Stimulated activated naive CD8-positive, alpha-beta T cell treated with anti-CD3 and anti-CD28 coated beads, Interleukin-15, amount 100 ng/mL, for 72 hours (primary cell): ENCODE measurements around the gene USP48.

Experiments used
- ATAC-seq: fragments of 150-1000 bp; cut with Tn5 transposase; 2 replicates; pipeline ENCODE4 v1.10.0; 2021; ENCODE audit warnings: mild to moderate bottlenecking, moderate library complexity
- DNase-seq, 2 donors: peaks; one replicate each; pipeline ENCODE4 v3.0.0; 2021 to 2022
- H3K27ac Mint-ChIP-seq, 2 donors: one replicate each; pipeline ENCODE4 v1.8.0; 2022; ENCODE audit warnings: mild to moderate bottlenecking in 2 of 2, mixed read lengths in 2 of 2, moderate library complexity in 2 of 2
- H3K27me3 Mint-ChIP-seq: one replicate; pipeline ENCODE4 v1.8.0; 2022; ENCODE audit warnings: mixed read lengths
- H3K4me1 Mint-ChIP-seq: one replicate; pipeline ENCODE4 v1.8.0; 2022; ENCODE audit warnings: mild to moderate bottlenecking, mixed read lengths
- H3K4me3 Mint-ChIP-seq, 2 donors: one replicate each; pipeline ENCODE4 v1.8.0; 2022; ENCODE audit warnings: mild to moderate bottlenecking in 2 of 2, mixed read lengths in 2 of 2, moderate library complexity in 1 of 2
- H3K9me3 Mint-ChIP-seq, 2 donors: one replicate each; pipeline ENCODE4 v1.8.0; 2022; ENCODE audit warnings: mixed read lengths in 2 of 2

USP48 gene

DNA sequence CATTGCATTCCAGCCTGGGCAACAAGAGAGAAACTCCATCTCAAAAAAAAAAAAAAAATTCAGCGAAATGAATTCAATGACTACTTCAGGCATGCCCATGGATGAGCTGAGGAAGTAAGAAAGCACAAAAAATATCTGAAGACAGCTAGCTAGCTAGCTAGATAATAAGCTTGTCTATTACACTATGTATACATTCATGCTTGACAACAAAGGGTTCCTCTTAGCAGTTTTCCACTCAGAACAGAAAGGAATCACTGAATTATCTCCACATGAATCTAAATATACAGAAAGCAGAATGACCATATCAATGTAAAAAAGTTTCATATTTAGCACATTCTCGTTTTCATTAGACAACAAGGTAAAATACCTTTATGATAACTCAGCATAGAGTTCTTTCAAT lies 32.1 kb downstream of the USP48 start:
- H3K27ac Mint-ChIP-seq = no peak overlapping the region
- no peaks in the 10 kb centered on the region for H3K4me1 Mint-ChIP-seq

DNA sequence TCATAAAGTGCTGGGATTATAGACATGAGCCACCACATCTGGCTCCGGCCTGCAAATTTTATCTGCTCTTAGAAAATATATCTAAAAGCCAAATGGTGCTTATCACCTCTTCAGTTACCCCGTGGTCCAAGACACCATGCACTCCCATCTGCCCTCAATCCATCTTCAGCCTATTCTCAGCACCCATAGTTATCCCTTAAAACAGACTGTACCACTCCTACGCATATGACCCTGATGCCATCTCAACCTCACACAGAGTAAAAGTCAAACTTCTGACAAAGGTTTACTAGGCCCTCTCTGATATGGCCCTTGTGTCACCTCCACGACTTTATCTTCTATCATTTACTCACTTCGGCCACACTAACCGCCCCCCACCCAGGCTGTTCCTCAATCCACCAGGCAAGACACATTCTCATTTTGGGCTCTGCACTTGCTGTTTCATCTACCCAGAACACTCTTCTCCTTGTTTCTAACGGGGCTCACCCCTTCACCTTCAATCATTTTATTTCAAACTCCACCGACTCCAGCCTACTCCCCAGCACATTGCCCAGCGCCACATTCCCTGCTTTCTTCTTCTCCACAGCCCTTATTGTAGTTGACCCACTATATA lies 33.0 kb downstream of the USP48 start:
- H3K27me3 Mint-ChIP-seq = no peaks in the 10 kb centered on the region
- H3K27ac Mint-ChIP-seq = peak overlapping the region in 1 of 2 donors; percentile 10
- H3K4me3 Mint-ChIP-seq = no peak overlapping the region
- H3K9me3 Mint-ChIP-seq = no peaks in the 10 kb centered on the region
- H3K4me1 Mint-ChIP-seq = no peaks in the 10 kb centered on the region
- no peak for DNase-seq
- ATAC-seq = no peak

More for the DNA sequence above, 32.1 kb downstream of the USP48 start:
- no peaks in the 10 kb centered on the region for H3K27me3 Mint-ChIP-seq
- H3K9me3 Mint-ChIP-seq = no peaks in the 10 kb centered on the region
- ATAC-seq (no peak), DNase-seq (no peak)
- no peak overlapping the region for H3K4me3 Mint-ChIP-seq

DNA sequence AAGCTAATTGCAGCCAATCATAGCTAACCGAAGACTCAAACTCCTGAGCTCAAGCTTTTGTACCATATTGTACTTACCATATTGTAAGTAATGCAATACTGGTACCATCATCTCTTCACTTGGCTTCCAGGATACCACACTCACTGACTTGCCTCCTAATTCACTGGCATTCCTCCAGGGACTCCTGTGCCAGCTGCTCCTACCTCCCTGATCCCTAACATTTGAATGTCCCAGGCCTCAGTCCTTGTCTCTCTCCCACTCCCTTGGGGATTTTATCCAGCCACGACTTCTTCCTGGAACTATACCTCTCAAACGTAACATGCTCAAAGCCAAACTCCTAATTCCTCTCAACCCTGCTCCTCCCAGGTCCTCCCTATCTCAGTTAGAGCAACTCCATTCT lies 33.8 kb downstream of the USP48 start:
- Mint-ChIP-seq H3K4me1 (peaks cover under 1% of the 10 kb centered on the region), H3K27ac (no peak overlapping the region), H3K27me3 (no peaks in the 10 kb centered on the region), H3K4me3 (no peak overlapping the region), H3K9me3 (no peaks in the 10 kb centered on the region)
- ATAC-seq (no peak), DNase-seq (no peak)

DNA sequence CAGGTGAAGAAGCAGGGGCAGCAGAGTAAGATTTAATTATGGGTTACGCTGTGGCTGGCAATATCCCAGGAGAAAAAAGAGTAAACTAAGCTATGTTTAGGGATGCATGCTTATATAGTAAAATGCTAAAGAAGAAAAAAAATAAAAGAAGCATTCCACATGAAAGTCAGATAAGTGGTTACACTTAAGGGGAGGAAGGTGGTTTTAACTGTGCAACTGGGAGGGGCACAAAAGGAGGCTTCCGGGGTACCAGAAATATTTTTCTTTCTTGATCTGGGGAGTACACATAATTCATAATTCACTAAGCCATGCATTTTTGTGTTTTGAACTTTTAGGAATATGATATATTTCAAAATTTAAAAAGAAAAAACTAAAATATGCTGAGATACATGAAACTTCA lies 39.5 kb downstream of the USP48 start:
- H3K9me3 Mint-ChIP-seq = no peaks in the 10 kb centered on the region
- H3K27me3 Mint-ChIP-seq = no peaks in the 10 kb centered on the region
- DNase-seq (no peak), ATAC-seq (no peak)
- H3K4me1 Mint-ChIP-seq = peaks cover 30% of the 10 kb centered on the region
- peak overlapping the region in 1 of 2 donors; percentile 81 for H3K27ac Mint-ChIP-seq
- no peak overlapping the region for H3K4me3 Mint-ChIP-seq

DNA sequence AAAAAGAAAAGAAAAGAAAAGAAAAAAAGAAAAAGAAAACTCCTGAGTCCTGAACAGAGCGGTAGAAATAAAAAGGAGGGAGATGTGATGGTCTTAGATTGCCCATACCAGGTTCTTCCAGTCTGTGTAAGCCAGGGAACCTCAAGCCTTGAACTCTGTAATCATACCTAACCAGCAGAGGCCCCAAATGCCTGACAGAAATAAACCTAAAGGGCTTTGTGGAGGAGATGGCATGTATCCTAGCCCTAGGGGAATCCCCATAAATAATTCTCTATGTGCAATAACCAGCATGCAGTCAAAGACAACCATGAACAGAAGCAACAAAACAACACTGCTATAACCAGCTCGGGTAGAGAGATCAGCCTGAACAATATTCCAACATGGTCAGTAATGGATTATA lies 40.4 kb downstream of the USP48 start:
- DNase-seq (no peak), ATAC-seq (peak; percentile 67)
- Mint-ChIP-seq H3K9me3 (no peaks in the 10 kb centered on the region), H3K27me3 (no peaks in the 10 kb centered on the region), H3K27ac (no peak overlapping the region), H3K4me1 (peaks cover 30% of the 10 kb centered on the region), H3K4me3 (no peak overlapping the region)

DNA sequence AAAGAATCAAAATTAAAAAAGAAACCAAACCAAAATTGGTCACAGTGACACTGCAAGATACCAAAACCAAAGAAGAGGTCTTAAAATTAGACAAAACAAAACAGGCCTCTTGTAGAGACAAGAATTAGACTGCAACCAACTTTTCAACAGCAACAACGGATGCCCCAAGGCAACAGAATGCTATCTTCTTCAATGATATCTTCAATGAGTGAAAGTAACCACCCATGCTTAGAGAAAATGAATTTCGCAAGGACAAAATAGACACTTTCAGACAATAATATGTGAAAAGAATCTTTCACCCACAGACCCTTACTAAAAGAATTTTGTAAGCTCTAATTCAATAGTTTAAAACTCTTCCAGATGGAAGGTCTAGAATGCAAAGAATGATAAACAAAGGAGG lies 41.7 kb downstream of the USP48 start:
- ATAC-seq = no peak
- peaks cover 30% of the 10 kb centered on the region for H3K4me1 Mint-ChIP-seq
- no peaks in the 10 kb centered on the region for H3K9me3 Mint-ChIP-seq
- DNase-seq = no peak
- H3K27ac Mint-ChIP-seq = no peak overlapping the region
- H3K27me3 Mint-ChIP-seq = no peaks in the 10 kb centered on the region
- H3K4me3 Mint-ChIP-seq = no peak overlapping the region

DNA sequence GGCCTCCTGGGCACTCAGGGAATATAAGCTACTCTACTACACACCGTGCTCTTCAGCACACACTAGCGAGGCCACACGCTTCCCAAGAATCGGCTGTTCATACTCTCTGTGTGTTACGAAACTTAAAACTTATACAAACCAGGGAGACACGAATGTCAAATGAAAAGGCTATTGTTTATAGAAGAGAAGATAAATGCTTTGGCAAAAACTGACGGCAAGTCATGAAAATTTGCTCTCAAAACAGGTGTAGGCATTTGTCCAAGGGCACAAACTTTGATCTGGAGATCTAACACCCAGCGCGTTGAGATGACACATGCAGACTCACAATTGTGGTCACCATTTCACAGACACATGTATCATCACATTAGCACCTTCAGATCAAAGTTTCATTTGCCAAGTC lies 46.1 kb downstream of the USP48 start:
- H3K27me3 Mint-ChIP-seq = no peaks in the 10 kb centered on the region
- ATAC-seq (no peak), DNase-seq (no peak)
- H3K27ac Mint-ChIP-seq = no peak overlapping the region
- H3K9me3 Mint-ChIP-seq = no peaks in the 10 kb centered on the region
- peaks cover 13% of the 10 kb centered on the region for H3K4me1 Mint-ChIP-seq
- H3K4me3 Mint-ChIP-seq = no peak overlapping the region

DNA sequence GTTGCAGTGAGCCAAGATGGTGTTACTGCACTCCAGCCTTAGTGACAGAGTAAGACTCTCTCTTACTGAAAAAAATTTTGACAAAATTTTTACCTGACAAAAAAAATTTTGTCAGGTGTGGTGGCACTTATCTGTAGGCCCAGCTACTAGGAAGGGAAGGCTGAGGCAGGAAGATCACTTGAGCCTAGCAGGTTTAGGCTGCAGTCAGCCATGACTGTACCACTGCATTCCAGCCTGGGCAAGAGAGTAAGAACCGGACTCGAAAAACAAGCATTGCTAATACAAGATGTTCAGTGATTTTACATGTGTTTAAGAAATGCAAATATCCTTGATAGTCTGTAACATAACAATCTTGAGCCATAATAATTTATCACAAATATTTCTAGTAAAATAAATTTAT lies 46.9 kb downstream of the USP48 start:
- no peak overlapping the region for H3K4me3 Mint-ChIP-seq
- no peaks in the 10 kb centered on the region for H3K9me3 Mint-ChIP-seq
- no peaks in the 10 kb centered on the region for H3K27me3 Mint-ChIP-seq
- H3K4me1 Mint-ChIP-seq = peaks cover 13% of the 10 kb centered on the region
- DNase-seq (no peak), ATAC-seq (no peak)
- no peak overlapping the region for H3K27ac Mint-ChIP-seq

DNA sequence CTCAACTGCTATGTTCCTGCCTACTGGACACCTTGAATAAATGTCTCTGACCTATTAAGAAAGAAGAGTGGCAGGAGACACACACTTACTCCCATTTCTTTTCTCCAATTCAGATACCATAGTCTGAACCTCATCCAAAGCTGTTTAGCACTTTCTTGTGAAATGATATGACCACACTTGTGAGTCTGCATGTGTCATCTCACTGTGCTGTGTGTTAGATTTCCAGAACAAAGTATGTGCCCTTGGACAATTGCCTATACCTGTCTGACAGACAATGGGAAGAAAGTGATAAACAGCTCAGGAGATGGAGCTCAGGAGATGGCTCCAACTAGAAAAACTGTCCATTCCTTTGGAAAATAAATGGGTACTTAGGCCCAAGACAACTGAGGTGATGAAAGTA lies 48.4 kb downstream of the USP48 start:
- H3K9me3 Mint-ChIP-seq = no peaks in the 10 kb centered on the region
- H3K4me1 Mint-ChIP-seq = no peaks in the 10 kb centered on the region
- no peaks in the 10 kb centered on the region for H3K27me3 Mint-ChIP-seq
- no peak for ATAC-seq
- no peak for DNase-seq
- H3K27ac Mint-ChIP-seq = no peak overlapping the region
- no peak overlapping the region for H3K4me3 Mint-ChIP-seq

DNA sequence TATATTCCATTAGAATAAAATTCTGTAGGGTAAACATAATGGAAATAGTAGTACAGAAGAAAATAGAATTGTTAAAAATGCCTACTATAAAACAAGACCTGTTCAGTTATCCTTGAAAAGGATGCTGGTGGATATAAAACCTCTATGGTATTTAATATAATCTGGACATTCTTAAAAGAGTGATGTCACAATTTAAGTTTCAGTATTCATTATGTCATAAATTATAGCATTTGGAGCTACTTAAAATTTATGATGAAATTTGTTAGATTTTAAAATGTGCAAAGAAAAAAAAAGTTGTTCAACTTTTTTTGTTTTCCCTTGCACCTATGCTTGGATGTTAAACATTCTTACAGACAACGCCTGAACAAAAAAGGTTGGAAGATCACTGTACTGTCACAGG lies 50.3 kb downstream of the USP48 start:
- Mint-ChIP-seq H3K4me1 (no peaks in the 10 kb centered on the region), H3K27me3 (no peaks in the 10 kb centered on the region)

DNA sequence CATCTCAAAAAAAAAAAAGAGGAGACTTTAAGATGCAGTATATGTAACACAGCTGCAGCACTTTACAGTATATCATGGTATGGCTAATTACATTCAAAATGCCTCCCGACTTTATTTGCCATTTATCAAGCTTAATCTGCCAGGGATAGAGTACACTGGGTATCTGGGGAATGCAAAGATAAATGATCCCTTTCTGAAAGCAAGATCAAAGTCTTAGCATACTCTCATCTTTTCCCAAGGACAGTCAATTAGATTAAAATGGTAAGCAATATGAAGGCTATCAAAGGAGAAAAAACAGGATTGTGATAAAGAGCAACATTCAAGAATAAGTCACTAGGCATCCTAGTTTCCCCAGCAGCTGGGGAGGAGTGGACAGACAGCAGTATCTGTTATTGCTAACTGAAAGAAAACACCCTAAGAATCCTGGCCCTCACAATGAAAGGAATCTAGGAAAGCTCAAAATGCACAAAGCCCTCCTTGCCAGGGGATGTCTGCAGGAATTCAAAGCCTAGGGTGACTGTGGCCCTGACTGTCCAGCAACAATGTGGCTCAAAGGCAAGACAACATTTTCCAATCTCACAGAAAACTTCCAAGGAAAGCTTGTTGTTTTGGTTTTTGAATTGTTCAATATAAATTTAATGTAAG lies 57.1 kb downstream of the USP48 start:
- no peak for DNase-seq
- H3K27me3 Mint-ChIP-seq = no peaks in the 10 kb centered on the region
- ATAC-seq = no peak
- H3K9me3 Mint-ChIP-seq = no peaks in the 10 kb centered on the region
- no peak overlapping the region for H3K4me3 Mint-ChIP-seq
- H3K4me1 Mint-ChIP-seq = no peaks in the 10 kb centered on the region
- peak overlapping the region in 1 of 2 donors; percentile 78 for H3K27ac Mint-ChIP-seq

More for the DNA sequence above, 50.3 kb downstream of the USP48 start:
- ATAC-seq = no peak
- Mint-ChIP-seq H3K9me3 (no peaks in the 10 kb centered on the region), H3K27ac (no peak overlapping the region), H3K4me3 (no peak overlapping the region)
- no peak for DNase-seq

DNA sequence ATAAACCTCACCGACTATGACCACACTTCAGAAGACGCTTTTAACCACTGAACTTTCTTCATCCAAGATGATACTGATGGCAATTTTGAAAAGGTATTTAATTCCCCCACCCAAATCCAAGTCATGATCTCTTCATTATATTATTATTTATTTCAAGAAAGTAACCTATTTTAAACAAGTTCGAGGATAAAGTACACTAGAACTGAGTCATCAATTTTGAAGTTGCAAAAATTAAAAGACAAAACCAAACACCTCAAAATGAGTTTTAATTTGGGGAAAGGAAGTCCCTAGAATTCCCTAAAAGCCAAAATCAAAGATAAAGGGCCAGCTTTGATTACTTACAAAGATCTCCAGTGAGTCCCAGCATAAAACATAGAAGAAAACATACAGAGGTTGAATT lies 58.4 kb downstream of the USP48 start:
- H3K9me3 Mint-ChIP-seq = no peaks in the 10 kb centered on the region
- DNase-seq (no peak), ATAC-seq (no peak)
- no peaks in the 10 kb centered on the region for H3K4me1 Mint-ChIP-seq
- H3K27me3 Mint-ChIP-seq = no peaks in the 10 kb centered on the region
- H3K27ac Mint-ChIP-seq = peak overlapping the region in 1 of 2 donors; percentile 63
- H3K4me3 Mint-ChIP-seq = no peak overlapping the region

DNA sequence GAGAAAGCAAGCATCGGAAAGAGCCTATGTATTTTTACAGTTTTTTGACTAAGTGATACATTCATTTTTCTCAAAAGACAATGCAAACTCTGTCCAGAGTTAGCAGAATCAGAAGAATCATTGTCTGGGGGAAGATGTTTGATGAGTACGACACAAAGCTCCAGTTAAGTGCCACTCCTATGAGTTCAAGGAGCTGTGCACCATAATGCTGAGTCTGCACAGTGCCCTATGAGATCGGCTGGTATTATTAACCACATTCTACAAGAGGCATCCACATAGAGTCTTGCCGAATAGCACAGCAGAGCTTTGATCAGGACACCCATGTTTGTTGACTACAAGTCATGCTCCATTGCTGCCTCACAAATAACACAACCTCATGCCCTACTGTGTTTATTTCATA lies 58.9 kb downstream of the USP48 start:
- DNase-seq (no peak), ATAC-seq (no peak)
- H3K4me1 Mint-ChIP-seq = no peaks in the 10 kb centered on the region
- no peaks in the 10 kb centered on the region for H3K9me3 Mint-ChIP-seq
- no peaks in the 10 kb centered on the region for H3K27me3 Mint-ChIP-seq
- H3K27ac Mint-ChIP-seq = no peak overlapping the region
- no peak overlapping the region for H3K4me3 Mint-ChIP-seq

DNA sequence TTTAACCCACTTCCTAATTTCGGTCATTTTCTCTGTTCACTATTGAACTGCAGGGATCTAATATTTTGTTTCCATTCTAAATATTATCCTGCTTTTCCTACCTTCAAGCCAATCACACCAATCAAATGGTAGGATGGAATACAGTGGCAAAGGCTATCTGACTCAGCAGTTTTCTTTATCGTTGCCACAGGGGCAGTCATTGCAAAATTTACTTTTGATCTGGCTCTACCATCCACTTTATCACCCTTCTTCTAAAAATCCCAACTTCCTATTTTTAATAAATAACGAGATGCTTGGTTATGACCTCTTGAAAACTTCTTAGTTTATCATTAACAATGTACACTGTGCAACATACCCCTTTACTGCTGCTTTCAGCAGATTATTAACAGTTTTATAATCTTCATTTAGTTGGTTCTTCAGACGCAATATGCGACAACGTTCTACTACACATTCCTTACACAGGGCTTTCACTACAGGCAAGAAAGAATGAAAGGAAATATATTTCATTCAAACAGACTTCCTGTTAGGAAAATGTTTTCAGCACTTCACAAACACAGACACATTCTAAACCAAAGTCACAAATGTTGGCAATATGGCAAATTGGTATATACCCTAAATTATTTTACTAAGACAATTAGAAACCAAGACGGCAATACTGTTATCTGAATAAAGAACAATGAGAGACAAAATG lies 61.5 kb downstream of the USP48 start:
- ATAC-seq (no peak), DNase-seq (no peak)
- Mint-ChIP-seq H3K27me3 (no peaks in the 10 kb centered on the region), H3K4me1 (no peaks in the 10 kb centered on the region), H3K27ac (no peak overlapping the region), H3K9me3 (no peaks in the 10 kb centered on the region), H3K4me3 (no peak overlapping the region)

DNA sequence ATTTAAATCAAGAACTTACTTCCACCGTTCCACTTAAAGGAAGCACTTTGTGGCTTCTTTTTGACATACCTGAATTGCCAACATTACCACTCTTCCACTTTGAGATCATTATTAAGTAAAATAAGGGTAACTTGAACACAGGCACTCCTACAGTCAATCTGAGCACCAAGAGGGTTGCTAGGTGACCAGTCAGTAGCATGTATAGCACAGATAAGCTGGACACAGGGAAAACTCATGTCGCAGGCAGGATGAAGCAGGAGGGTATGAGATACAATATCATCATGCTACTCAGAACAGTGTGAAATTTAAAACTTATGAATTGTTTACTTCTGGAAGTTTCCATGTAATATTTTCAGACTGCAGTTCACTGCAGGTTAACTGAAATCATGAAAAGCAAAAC lies 66.8 kb downstream of the USP48 start:
- DNase-seq (no peak), ATAC-seq (no peak)
- Mint-ChIP-seq H3K27ac (no peak overlapping the region), H3K4me3 (no peak overlapping the region), H3K4me1 (no peaks in the 10 kb centered on the region), H3K27me3 (no peaks in the 10 kb centered on the region), H3K9me3 (no peaks in the 10 kb centered on the region)

DNA sequence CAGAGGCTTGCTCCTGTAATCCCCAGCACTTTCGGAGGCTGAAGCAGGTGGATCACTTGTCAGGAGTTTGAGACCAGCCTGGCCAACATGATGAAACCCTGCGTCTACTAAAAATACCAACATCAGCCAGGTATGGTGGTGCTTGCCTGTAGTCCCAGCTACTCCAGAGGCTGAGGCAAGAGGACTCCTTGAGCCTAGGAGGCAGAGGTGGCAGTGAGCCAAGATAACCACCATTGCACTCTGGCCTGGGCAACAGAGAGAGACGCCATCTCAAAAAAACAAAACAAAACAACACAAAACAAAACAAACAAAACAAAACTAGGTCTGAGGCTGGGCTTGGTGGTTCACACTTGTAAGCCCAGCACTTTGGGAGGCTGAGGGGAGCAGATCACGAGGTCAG lies 75.1 kb downstream of the USP48 start:
- Mint-ChIP-seq H3K27ac (no peak overlapping the region), H3K4me3 (no peak overlapping the region), H3K9me3 (no peaks in the 10 kb centered on the region), H3K4me1 (peaks cover 11% of the 10 kb centered on the region), H3K27me3 (no peaks in the 10 kb centered on the region)
- DNase-seq (no peak), ATAC-seq (no peak)
